HEK293 (cell line): ENCODE measurements around the gene HIF3A.

Experiments used
- CTCF ChIA-PET: fragments of 350-600 bp; formaldehyde crosslinking; extraction: SDS; loops from one replicate; lab custom pipeline; 2021; ENCODE audit warnings: antibody characterized with exemption; lab: Yijun Ruan, JAX
- POLR2A ChIA-PET: fragments of 300-600 bp; formaldehyde crosslinking; extraction: SDS; loops from one replicate; lab custom pipeline; 2020; ENCODE audit warnings: antibody characterized with exemption, inconsistent platforms; lab: Yijun Ruan, JAX
- H3K27ac ChIP-seq: fragments of 200-500 bp; sonication (Bioruptor generic); 2 replicates; pipeline ENCODE4 v1.5.1; 2014; ENCODE audit warnings: low read depth, low read length, control low read depth, inconsistent platforms; ENCODE audit errors: extremely low read depth
- H3K36me3 ChIP-seq, 2 experiments: fragments of 200-500 bp in 1 of 2; sonication (Bioruptor generic) in 1 of 2; 1 replicate in 1 of 2; 2 replicates in 1 of 2; pipeline ENCODE4 v1.5.1; 2014 to 2017; ENCODE audit warnings: inconsistent platforms in 2 of 2, low read length in 2 of 2; ENCODE audit not compliant: control insufficient read depth in 2 of 2, insufficient read depth in 1 of 2
- H3K4me1 ChIP-seq: fragments of 200-500 bp; sonication (Bioruptor generic); 2 replicates; pipeline ENCODE4 v1.5.1; 2014; ENCODE audit warnings: mild to moderate bottlenecking, low read length, inconsistent platforms; ENCODE audit not compliant: control insufficient read depth, insufficient read depth
- H3K4me3 ChIP-seq: 2 replicates; pipeline ENCODE4 v1.5.1; 2011; ENCODE audit warnings: low read depth, mild to moderate bottlenecking, control low read depth, low read length, moderate library complexity
- H3K9me3 ChIP-seq: fragments of 200-500 bp; sonication (Bioruptor generic); 2 replicates; pipeline ENCODE4 v1.5.1; 2014; ENCODE audit warnings: low read depth, low read length, inconsistent platforms; ENCODE audit not compliant: control insufficient read depth, insufficient read depth
- FEZF1 ChIP-seq: fragments of 450-650 bp; formaldehyde crosslinking; IDR thresholded peaks from 2 replicates; pipeline ENCODE4 v1.5.1; 2016; ENCODE audit warnings: missing biosample characterization, missing genetic modification characterization
- KLF1 ChIP-seq: fragments of 450-650 bp; formaldehyde crosslinking; IDR thresholded peaks from 2 replicates; pipeline ENCODE4 v1.5.1; 2016; ENCODE audit warnings: missing biosample characterization, missing genetic modification characterization
- OSR2 ChIP-seq: fragments of 450-650 bp; formaldehyde crosslinking; IDR thresholded peaks from 2 replicates; pipeline ENCODE4 v1.5.1; 2016; ENCODE audit warnings: missing biosample characterization, missing genetic modification characterization
- PRDM1 ChIP-seq: fragments of 450-650 bp; formaldehyde crosslinking; IDR thresholded peaks from 2 replicates; pipeline ENCODE4; 2016; ENCODE audit warnings: missing biosample characterization, missing genetic modification characterization
- SCRT1 ChIP-seq: fragments of 450-650 bp; formaldehyde crosslinking; IDR thresholded peaks from 2 replicates; pipeline ENCODE4 v1.5.1; 2016; ENCODE audit warnings: missing biosample characterization, missing genetic modification characterization, borderline replicate concordance
- SCRT2 ChIP-seq: fragments of 450-650 bp; formaldehyde crosslinking; IDR thresholded peaks from 2 replicates; pipeline ENCODE4 v1.5.1; 2016; ENCODE audit warnings: missing biosample characterization, missing genetic modification characterization
- ZBTB10 ChIP-seq: fragments of 450-650 bp; formaldehyde crosslinking; IDR thresholded peaks from 2 replicates; pipeline ENCODE4 v1.5.1; 2016; ENCODE audit warnings: missing biosample characterization, missing genetic modification characterization
- ZBTB20 ChIP-seq: fragments of 450-650 bp; formaldehyde crosslinking; IDR thresholded peaks from 2 replicates; pipeline ENCODE4 v1.5.1; 2016; ENCODE audit warnings: missing biosample characterization, missing genetic modification characterization
- ZIC2 ChIP-seq: fragments of 450-650 bp; formaldehyde crosslinking; IDR thresholded peaks from 2 replicates; pipeline ENCODE4 v1.5.1; 2016; ENCODE audit warnings: missing biosample characterization, missing genetic modification characterization
- ZNF157 ChIP-seq: fragments of 450-650 bp; formaldehyde crosslinking; IDR thresholded peaks from 2 replicates; pipeline ENCODE4 v1.5.1; 2016; ENCODE audit warnings: missing biosample characterization, missing genetic modification characterization
- ZNF202 ChIP-seq: fragments of 450-650 bp; formaldehyde crosslinking; IDR thresholded peaks from 2 replicates; pipeline ENCODE4 v1.5.1; 2016; ENCODE audit warnings: missing biosample characterization, missing genetic modification characterization, borderline replicate concordance
- ZNF274 ChIP-seq, 2 experiments: fragments of 200-500 bp in 1 of 2; fragments of 450-650 bp in 1 of 2; sonication (Bioruptor generic) in 1 of 2; formaldehyde crosslinking in 1 of 2; IDR thresholded peaks; 2 replicates each; pipeline versions ENCODE4 v1.5.1 to v1.6.1; 2014 to 2016; ENCODE audit warnings: borderline replicate concordance in 1 of 2, inconsistent platforms in 1 of 2, low read length in 1 of 2, missing biosample characterization in 1 of 2, missing genetic modification characterization in 1 of 2
- ZNF335 ChIP-seq: fragments of 450-650 bp; formaldehyde crosslinking; conservative IDR thresholded peaks from 2 replicates; pipeline ENCODE4 v1.5.1; 2016; ENCODE audit warnings: missing biosample characterization, missing genetic modification characterization
- ZNF394 ChIP-seq: fragments of 450-650 bp; formaldehyde crosslinking; IDR thresholded peaks from 2 replicates; pipeline ENCODE4 v1.5.1; 2016; ENCODE audit warnings: missing biosample characterization, missing genetic modification characterization, mild to moderate bottlenecking, moderate library complexity, borderline replicate concordance
- ZNF501 ChIP-seq: fragments of 450-650 bp; formaldehyde crosslinking; IDR thresholded peaks from 2 replicates; pipeline ENCODE4 v1.5.1; 2016; ENCODE audit warnings: missing biosample characterization, missing genetic modification characterization
- ZNF658 ChIP-seq: fragments of 450-650 bp; formaldehyde crosslinking; IDR thresholded peaks from 2 replicates; pipeline ENCODE4; 2016; ENCODE audit warnings: missing biosample characterization, missing genetic modification characterization
- ZNF664 ChIP-seq: fragments of 450-650 bp; formaldehyde crosslinking; IDR thresholded peaks from 2 replicates; pipeline ENCODE4 v1.5.1; 2016; ENCODE audit warnings: missing biosample characterization, missing genetic modification characterization
- ZNF670 ChIP-seq: fragments of 450-650 bp; formaldehyde crosslinking; IDR thresholded peaks from 2 replicates; pipeline ENCODE4 v1.5.1; 2016; ENCODE audit warnings: missing biosample characterization, missing genetic modification characterization, low read depth
- ZNF701 ChIP-seq: fragments of 450-650 bp; formaldehyde crosslinking; IDR thresholded peaks from 2 replicates; pipeline ENCODE4 v1.5.1; 2016; ENCODE audit warnings: missing biosample characterization, missing genetic modification characterization
- ZNF792 ChIP-seq: fragments of 450-650 bp; formaldehyde crosslinking; IDR thresholded peaks from 2 replicates; pipeline ENCODE4 v1.5.1; 2016; ENCODE audit warnings: missing biosample characterization, missing genetic modification characterization
- TF ChIP-seq, protein P1 (sequence below): fragments of 450-650 bp; formaldehyde crosslinking; IDR thresholded peaks from 2 replicates; pipeline ENCODE4 v1.5.1; 2016; ENCODE audit warnings: missing biosample characterization, missing genetic modification characterization
- TF ChIP-seq, protein P2 (sequence below): fragments of 450-650 bp; formaldehyde crosslinking; IDR thresholded peaks from 2 replicates; pipeline ENCODE4; 2016; ENCODE audit warnings: missing biosample characterization, missing genetic modification characterization
- TF ChIP-seq, protein P3 (sequence below): fragments of 450-650 bp; formaldehyde crosslinking; IDR thresholded peaks from 2 replicates; pipeline ENCODE4 v1.5.1; 2016; ENCODE audit warnings: missing biosample characterization, missing genetic modification characterization

The HIF3A gene

GRCh38 chr19:46299004-46299509 lies 2.2 kb downstream of the HIF3A start (continued):
- TF ChIP-seq ZNF335 (tag by site-specific recombination) (peak; percentile 73), ZNF394 (no peak)
- TF ChIP-seq, all 188 proteins: peak for 38

DNA sequence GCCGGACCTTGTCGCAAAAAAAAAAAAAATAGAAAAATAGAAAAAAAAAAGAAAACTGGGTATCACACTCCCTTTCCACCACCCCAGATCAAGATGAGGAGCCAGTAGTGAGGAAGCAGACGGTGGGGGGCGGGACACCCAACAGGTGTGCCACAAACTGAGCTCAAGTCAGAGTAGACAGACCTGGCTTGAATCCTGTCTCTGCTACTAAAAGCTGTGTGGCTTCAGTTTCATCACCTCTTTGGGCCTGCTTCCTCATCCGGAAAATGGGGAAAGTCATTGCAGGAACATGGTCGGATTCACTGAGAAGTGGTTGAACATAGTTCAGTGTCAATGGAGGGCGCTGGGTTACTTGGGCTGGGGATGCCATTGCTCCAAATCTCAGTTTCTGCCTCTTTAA lies 2.9 kb downstream of the HIF3A start:
- CTCF ChIA-PET, result interaction anchor here (0.6 to 2.8 kb wide), 7 partner anchors 16 to 217 kb away, joined by 3 to 18 read pairs (median 4); no protein-coding TSS in a partner anchor
- no peaks in the 10 kb centered on the region for H3K36me3 ChIP-seq
- H3K9me3 ChIP-seq, result no peaks in the 10 kb centered on the region
- H3K4me1 ChIP-seq, result peaks cover 19% of the 10 kb centered on the region
- TF ChIP-seq SCRT1 (tag by site-specific recombination) (peak; percentile 56), SCRT2 (tag by site-specific recombination) (peak; percentile 64; the same call in 1 of the 2 replicates), FEZF1 (tag by site-specific recombination) (no peak), PRDM1 (tag by site-specific recombination) (0 out of 2 replicates have a peak, but pooled peaks have one; percentile 17)
- TF ChIP-seq, protein P1, sequence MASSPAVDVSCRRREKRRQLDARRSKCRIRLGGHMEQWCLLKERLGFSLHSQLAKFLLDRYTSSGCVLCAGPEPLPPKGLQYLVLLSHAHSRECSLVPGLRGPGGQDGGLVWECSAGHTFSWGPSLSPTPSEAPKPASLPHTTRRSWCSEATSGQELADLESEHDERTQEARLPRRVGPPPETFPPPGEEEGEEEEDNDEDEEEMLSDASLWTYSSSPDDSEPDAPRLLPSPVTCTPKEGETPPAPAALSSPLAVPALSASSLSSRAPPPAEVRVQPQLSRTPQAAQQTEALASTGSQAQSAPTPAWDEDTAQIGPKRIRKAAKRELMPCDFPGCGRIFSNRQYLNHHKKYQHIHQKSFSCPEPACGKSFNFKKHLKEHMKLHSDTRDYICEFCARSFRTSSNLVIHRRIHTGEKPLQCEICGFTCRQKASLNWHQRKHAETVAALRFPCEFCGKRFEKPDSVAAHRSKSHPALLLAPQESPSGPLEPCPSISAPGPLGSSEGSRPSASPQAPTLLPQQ, result no peak
- TF ChIP-seq, all 188 proteins: peak for 3
- POLR2A ChIA-PET, result interaction anchor here (0.6 to 1.2 kb wide), 6 partner anchors 44 to 1250 kb away, joined by 3 to 8 read pairs (median 4); partner anchors contain the start of gene CCDC8
- H3K27ac ChIP-seq, result no peak overlapping the region
- H3K4me3 ChIP-seq, result no peak overlapping the region

DNA sequence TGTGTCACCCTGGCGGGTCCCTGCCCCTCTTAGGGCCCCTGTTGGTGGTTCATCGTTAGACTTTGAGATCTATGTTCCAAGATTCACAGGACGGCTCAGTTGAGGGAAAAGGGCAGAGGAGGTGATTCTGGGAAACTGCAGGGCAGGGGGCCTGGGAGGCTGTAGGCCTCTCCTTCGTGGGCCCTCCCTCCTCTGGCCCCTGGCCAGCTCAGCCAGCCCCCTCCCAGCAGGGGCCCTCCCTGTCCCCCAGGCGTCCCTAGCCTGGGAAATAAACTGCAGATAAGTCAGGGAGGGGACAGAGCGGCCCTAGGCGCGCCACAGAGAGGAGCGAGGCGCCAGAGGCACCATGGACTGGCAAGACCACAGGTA lies 6.5 kb downstream of the HIF3A start:
- Histone ChIP-seq H3K4me3 (no peak overlapping the region), H3K4me1 (peaks cover 17% of the 10 kb centered on the region), H3K36me3 (no peaks in the 10 kb centered on the region), H3K9me3 (no peaks in the 10 kb centered on the region), H3K27ac (no peak overlapping the region)
- TF ChIP-seq ZBTB20 (tag by site-specific recombination) (no peak), ZIC2 (tag by site-specific recombination) (peak; percentile 79)
- CTCF ChIA-PET, result no interaction called here
- POLR2A ChIA-PET, result no interaction called here

GRCh38 chr19:46303691-46304397 lies 7.0 kb downstream of the HIF3A start:
- no peaks in the 10 kb centered on the region for H3K9me3 ChIP-seq
- POLR2A ChIA-PET, result no interaction called here
- no peak overlapping the region for H3K4me3 ChIP-seq
- peaks cover 12% of the 10 kb centered on the region for H3K4me1 ChIP-seq
- CTCF ChIA-PET, result no interaction called here
- H3K27ac ChIP-seq, result no peak overlapping the region
- no peaks in the 10 kb centered on the region for H3K36me3 ChIP-seq
- no peak for TF ChIP-seq ZNF157 (tag by site-specific recombination)
- TF ChIP-seq, protein P2, sequence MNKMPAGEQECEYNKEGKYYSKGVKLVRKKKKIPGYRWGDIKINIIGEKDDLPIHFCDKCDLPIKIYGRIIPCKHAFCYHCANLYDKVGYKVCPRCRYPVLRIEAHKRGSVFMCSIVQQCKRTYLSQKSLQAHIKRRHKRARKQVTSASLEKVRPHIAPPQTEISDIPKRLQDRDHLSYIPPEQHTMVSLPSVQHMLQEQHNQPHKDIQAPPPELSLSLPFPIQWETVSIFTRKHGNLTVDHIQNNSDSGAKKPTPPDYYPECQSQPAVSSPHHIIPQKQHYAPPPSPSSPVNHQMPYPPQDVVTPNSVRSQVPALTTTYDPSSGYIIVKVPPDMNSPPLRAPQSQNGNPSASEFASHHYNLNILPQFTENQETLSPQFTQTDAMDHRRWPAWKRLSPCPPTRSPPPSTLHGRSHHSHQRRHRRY (tag by site-specific recombination), result no peak
- no peak for TF ChIP-seq ZNF274 (IDR thresholded peaks at IDR 0.05; ENCODE audit: low read length)
- no peak for TF ChIP-seq ZNF274 (tag by site-specific recombination; IDR thresholded peaks at IDR 0.05; ENCODE audit: borderline replicate concordance)
- no peak for TF ChIP-seq ZNF664 (tag by site-specific recombination)
- TF ChIP-seq ZNF501 (tag by site-specific recombination), result no peak
- no peak for TF ChIP-seq ZNF658 (tag by site-specific recombination)
- TF ChIP-seq ZNF792 (tag by site-specific recombination), result no peak
- TF ChIP-seq ZNF670 (tag by site-specific recombination), result no peak
- no peak for TF ChIP-seq KLF1
- no peak for TF ChIP-seq ZBTB10 (tag by site-specific recombination)
- TF ChIP-seq, protein P3, sequence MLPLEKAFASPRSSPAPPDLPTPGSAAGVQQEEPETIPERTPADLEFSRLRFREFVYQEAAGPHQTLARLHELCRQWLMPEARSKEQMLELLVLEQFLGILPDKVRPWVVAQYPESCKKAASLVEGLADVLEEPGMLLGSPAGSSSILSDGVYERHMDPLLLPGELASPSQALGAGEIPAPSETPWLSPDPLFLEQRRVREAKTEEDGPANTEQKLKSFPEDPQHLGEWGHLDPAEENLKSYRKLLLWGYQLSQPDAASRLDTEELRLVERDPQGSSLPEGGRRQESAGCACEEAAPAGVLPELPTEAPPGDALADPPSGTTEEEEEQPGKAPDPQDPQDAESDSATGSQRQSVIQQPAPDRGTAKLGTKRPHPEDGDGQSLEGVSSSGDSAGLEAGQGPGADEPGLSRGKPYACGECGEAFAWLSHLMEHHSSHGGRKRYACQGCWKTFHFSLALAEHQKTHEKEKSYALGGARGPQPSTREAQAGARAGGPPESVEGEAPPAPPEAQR (tag by site-specific recombination), result no peak
- no peak for TF ChIP-seq OSR2 (tag by site-specific recombination)
- no peak for TF ChIP-seq ZNF202 (tag by site-specific recombination)
- TF ChIP-seq ZNF701 (tag by site-specific recombination), result no peak
